Uterus (tissue), 2 donors: ENCODE results near the gene LINGO1.

Experiments
- POLR2A ChIP-seq, 2 donors: fragments of 450-650 bp; IDR thresholded peaks; one replicate each; pipeline ENCODE4 v1.6.1; 2016; ENCODE audit warnings: antibody characterized with exemption in 2 of 2, mild to moderate bottlenecking in 1 of 2, moderate library complexity in 1 of 2
- TF ChIP-seq, protein P1 (sequence below), 4 experiments: fragments of 200-600 bp in 2 of 4; fragments of 450-650 bp in 2 of 4; sonication (generic) in 2 of 4; IDR thresholded peaks; one replicate each; pipeline ENCODE4 v1.5.1; 2016 to 2019; ENCODE audit warnings: antibody characterized with exemption in 4 of 4, mild to moderate bottlenecking in 2 of 4, moderate library complexity in 1 of 4

DNA sequence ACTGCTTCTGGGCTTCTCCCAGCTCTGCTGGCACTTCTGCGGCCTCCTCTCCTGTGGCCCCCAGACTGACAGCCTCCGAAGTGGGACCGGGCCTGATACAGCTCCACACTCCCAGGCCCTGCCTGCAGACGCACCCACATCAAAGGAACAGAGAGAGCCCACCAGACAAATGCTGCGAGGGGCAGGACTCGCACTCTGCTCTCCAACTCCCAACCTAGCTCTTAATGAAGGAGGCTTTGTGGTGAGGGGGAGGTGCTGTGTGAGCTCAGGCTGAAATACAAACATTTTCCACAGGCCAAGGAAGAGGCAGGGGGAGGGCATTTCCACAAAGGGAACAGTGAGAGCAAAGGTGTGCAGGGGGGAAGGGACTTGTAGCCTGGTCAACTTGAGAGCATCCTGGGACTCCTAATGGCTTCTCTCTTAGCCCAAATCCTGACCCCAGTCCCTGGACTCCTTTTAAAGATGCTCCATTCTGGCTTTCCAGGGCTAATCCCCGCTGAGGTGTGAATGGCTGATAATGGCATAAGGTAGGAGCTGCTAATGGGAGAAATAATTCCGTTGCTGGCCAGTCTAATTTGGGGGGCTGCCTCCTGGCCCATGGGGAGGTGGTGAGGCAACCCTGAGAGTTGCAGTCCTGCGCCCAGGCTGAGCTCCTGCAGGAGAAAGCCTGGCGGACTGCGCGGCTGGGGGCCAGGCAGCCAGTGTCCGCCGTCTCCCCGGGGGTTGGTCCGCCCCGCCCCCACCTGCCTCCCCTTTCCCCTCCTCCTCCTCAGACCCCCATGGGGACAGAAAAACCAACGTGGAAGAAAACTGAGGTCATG lies 9.6 kb downstream of the LINGO1 start:
- TF ChIP-seq, protein P1, sequence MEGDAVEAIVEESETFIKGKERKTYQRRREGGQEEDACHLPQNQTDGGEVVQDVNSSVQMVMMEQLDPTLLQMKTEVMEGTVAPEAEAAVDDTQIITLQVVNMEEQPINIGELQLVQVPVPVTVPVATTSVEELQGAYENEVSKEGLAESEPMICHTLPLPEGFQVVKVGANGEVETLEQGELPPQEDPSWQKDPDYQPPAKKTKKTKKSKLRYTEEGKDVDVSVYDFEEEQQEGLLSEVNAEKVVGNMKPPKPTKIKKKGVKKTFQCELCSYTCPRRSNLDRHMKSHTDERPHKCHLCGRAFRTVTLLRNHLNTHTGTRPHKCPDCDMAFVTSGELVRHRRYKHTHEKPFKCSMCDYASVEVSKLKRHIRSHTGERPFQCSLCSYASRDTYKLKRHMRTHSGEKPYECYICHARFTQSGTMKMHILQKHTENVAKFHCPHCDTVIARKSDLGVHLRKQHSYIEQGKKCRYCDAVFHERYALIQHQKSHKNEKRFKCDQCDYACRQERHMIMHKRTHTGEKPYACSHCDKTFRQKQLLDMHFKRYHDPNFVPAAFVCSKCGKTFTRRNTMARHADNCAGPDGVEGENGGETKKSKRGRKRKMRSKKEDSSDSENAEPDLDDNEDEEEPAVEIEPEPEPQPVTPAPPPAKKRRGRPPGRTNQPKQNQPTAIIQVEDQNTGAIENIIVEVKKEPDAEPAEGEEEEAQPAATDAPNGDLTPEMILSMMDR (IDR thresholded peaks at IDR 0.05): no peak
- TF ChIP-seq POLR2A (IDR thresholded peaks at IDR 0.05): no peak
